Mesothelial cell of epicardium (in vitro differentiated cells): ENCODE results near the gene P4HTM. TPM values are rescaled to one million over a fixed set of nuclear protein-coding genes. Genes with fewer than 3 reads are reported as not detected.
A peak's percentile ranks its signal among the peaks of the same experiment; 100 is the strongest.
"Not testable (repeated sequence)": the region's sequence is repeated elsewhere in the genome, so short reads cannot be mapped to it uniquely, and the experiment has no call there.

ENCODE experiments used
- DNase-seq, 2 experiments: peaks; one replicate each; pipeline ENCODE4 v3.0.0; 2021; ENCODE audit warnings: low spot score in 2 of 2; ENCODE audit not compliant: unreplicated experiment in 2 of 2
- H3K27ac Mint-ChIP-seq: 2 replicates; pipeline ENCODE4 v1.8.0; 2021; ENCODE audit warnings: mixed read lengths
- H3K27me3 Mint-ChIP-seq: 2 replicates; pipeline ENCODE4 v1.8.0; 2021; ENCODE audit warnings: low read depth, mixed read lengths
- H3K36me3 Mint-ChIP-seq: 2 replicates; pipeline ENCODE4 v1.8.0; 2021; ENCODE audit warnings: mixed read lengths
- H3K4me1 Mint-ChIP-seq: 2 replicates; pipeline ENCODE4 v1.8.0; 2021; ENCODE audit warnings: mixed read lengths
- H3K4me3 Mint-ChIP-seq: 2 replicates; pipeline ENCODE4 v1.8.0; 2021; ENCODE audit warnings: mild to moderate bottlenecking, moderate library complexity, mixed read lengths
- H3K9me3 Mint-ChIP-seq: 2 replicates; pipeline ENCODE4 v1.8.0; 2021; ENCODE audit warnings: mixed read lengths
- total RNA-seq: library from RNA; stranded (reverse); gene quantifications from 3 replicates; pipeline ENCODE4 v1.2.1, GENCODE V29; 2021
- TF ChIP-seq, protein P1 (sequence below): fragments of 200-600 bp; sonication (generic); IDR thresholded peaks from one replicate; pipeline ENCODE4 v1.5.0; 2021; ENCODE audit warnings: antibody characterized with exemption; ENCODE audit not compliant: unreplicated experiment

Gene P4HTM
- total RNA-seq, 1 donor from 2014 or later, result 58.4 TPM

DNA sequence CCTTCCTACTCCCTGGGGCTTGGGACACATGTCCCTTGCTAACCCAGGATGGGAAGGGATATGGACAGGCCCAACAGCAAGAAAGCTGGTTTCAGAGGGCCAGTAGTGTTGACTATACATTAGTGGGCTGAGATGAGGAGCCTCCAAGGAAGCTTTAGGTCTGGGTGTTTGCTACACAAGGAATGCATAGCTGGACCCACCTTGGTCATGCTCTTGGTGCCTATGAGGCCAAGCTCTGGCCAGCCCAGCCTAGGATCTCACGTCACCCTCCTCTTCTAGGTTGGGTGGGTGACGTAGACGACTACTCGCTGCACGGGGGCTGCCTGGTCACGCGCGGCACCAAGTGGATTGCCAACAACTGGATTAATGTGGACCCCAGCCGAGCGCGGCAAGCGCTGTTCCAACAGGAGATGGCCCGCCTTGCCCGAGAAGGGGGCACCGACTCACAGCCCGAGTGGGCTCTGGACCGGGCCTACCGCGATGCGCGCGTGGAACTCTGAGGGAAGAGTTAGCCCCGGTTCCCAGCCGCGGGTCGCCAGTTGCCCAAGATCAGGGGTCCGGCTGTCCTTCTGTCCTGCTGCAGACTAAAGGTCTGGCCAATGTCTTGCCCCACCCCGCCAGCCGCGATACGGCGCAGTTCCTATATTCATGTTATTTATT lies 16.5 kb downstream of the P4HTM start:
- TF ChIP-seq, protein P1, sequence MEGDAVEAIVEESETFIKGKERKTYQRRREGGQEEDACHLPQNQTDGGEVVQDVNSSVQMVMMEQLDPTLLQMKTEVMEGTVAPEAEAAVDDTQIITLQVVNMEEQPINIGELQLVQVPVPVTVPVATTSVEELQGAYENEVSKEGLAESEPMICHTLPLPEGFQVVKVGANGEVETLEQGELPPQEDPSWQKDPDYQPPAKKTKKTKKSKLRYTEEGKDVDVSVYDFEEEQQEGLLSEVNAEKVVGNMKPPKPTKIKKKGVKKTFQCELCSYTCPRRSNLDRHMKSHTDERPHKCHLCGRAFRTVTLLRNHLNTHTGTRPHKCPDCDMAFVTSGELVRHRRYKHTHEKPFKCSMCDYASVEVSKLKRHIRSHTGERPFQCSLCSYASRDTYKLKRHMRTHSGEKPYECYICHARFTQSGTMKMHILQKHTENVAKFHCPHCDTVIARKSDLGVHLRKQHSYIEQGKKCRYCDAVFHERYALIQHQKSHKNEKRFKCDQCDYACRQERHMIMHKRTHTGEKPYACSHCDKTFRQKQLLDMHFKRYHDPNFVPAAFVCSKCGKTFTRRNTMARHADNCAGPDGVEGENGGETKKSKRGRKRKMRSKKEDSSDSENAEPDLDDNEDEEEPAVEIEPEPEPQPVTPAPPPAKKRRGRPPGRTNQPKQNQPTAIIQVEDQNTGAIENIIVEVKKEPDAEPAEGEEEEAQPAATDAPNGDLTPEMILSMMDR, result no peak
- H3K4me1 Mint-ChIP-seq, result peaks cover 22% of the 10 kb centered on the region

DNA sequence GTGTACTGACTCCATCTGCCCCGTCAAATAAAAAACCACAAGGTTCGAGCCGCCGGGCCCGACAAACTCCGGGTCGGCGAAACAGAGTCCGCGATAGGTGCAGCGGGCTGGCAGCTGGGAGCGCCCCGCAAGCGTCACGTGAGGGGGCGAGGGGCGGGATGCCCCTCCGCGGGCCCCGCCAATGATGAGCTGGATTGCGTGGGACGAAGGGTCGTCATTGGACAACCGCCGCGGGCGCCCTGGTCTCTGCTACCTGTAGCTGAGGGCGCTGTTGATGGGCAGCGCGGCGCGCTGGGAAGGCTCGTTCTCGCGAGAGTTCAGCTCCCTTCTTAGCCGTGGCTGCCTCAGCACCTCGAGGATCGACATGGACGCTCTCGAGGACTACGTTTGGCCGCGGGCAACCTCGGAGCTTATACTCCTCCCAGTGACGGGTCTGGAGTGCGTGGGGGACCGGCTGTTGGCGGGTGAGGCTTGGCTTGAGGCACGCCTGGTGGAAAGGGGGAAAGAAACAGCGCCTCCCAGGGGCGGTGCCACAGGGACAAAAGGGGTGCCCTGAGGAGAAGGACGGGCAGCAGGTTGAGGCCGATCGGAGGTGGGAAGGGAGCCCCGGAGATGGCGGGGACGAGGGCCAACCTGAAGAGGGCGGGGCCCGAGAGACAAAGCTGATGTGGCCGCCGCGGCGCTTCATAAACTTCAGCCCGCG lies 17.2 kb downstream of the P4HTM start, which contains the start of gene WDR6:
Gene WDR6, plus strand, starts transcription at position 324 of the 703 bp plus-strand sequence. Its CDS starts 41 bp downstream, at position 365.
- peak within 1 kb of the TSS; percentile 100 for H3K27ac Mint-ChIP-seq
- peak; percentile 94 to 96 for DNase-seq
- H3K9me3 Mint-ChIP-seq, result no peaks in the 10 kb centered on the region
- TF ChIP-seq, protein P1, result no peak
- peaks cover 22% of the 10 kb centered on the region for H3K4me1 Mint-ChIP-seq
- H3K36me3 Mint-ChIP-seq, result no peaks in the 10 kb centered on the region
- no peaks in the 10 kb centered on the region for H3K27me3 Mint-ChIP-seq
- H3K4me3 Mint-ChIP-seq, result peak within 1 kb of the TSS; percentile 97

More for the DNA sequence above, 16.5 kb downstream of the P4HTM start:
- Mint-ChIP-seq H3K4me3 (peak overlapping the region; percentile 97), H3K9me3 (no peaks in the 10 kb centered on the region), H3K36me3 (no peaks in the 10 kb centered on the region), H3K27ac (peak overlapping the region; percentile 100), H3K27me3 (no peaks in the 10 kb centered on the region)
- DNase-seq, result peak in 1 of 2 experiments; percentile 53

GRCh38 chr3:49007771-49008528 lies 17.9 kb downstream of the P4HTM start:
- TF ChIP-seq, protein P1, result no peak
- Mint-ChIP-seq H3K27ac (peak overlapping the region; percentile 100), H3K4me3 (peak overlapping the region; percentile 97), H3K36me3 (no peaks in the 10 kb centered on the region), H3K27me3 (no peaks in the 10 kb centered on the region), H3K4me1 (peaks cover 22% of the 10 kb centered on the region), H3K9me3 (no peaks in the 10 kb centered on the region)
- DNase-seq, result peak; percentile 79 to 80

- DNase-seq, H3K9me3 Mint-ChIP-seq, H3K27me3 Mint-ChIP-seq, H3K36me3 Mint-ChIP-seq: not testable (repeated sequence)
- Mint-ChIP-seq H3K4me3 (peak overlapping the region; percentile 97), H3K4me1 (peaks cover 22% of the 10 kb centered on the region), H3K27ac (peak overlapping the region; percentile 100)
These were observed 18.6 kb downstream of the P4HTM start for GRCh38 chr3:49008627-49009026.

- peaks cover 22% of the 10 kb centered on the region for H3K4me1 Mint-ChIP-seq
- no peak for DNase-seq
- TF ChIP-seq, protein P1, result no peak
- H3K27me3 Mint-ChIP-seq, result no peaks in the 10 kb centered on the region
- H3K9me3 Mint-ChIP-seq, result no peaks in the 10 kb centered on the region
- peak overlapping the region; percentile 39 for H3K4me3 Mint-ChIP-seq
- H3K36me3 Mint-ChIP-seq, result no peaks in the 10 kb centered on the region
- H3K27ac Mint-ChIP-seq, result peak overlapping the region; percentile 69
These were observed 19.4 kb downstream of the P4HTM start for GRCh38 chr3:49009396-49009795.
